C4-2B (cell line): ENCODE measurements around the gene MMP25.

Experiments used
- H3K27ac ChIP-seq: fragments of 450-650 bp; 2 replicates; pipeline ENCODE4 v1.5.1; 2017
- ZFX ChIP-seq: fragments of 450-650 bp; IDR thresholded peaks from 2 replicates; pipeline ENCODE4 v1.6.1; 2017
- TF ChIP-seq, protein P1 (sequence below): fragments of 450-650 bp; conservative IDR thresholded peaks from 2 replicates; pipeline ENCODE4 v1.5.1; 2017; ENCODE audit warnings: mild to moderate bottlenecking

MMP25 gene, protein sequence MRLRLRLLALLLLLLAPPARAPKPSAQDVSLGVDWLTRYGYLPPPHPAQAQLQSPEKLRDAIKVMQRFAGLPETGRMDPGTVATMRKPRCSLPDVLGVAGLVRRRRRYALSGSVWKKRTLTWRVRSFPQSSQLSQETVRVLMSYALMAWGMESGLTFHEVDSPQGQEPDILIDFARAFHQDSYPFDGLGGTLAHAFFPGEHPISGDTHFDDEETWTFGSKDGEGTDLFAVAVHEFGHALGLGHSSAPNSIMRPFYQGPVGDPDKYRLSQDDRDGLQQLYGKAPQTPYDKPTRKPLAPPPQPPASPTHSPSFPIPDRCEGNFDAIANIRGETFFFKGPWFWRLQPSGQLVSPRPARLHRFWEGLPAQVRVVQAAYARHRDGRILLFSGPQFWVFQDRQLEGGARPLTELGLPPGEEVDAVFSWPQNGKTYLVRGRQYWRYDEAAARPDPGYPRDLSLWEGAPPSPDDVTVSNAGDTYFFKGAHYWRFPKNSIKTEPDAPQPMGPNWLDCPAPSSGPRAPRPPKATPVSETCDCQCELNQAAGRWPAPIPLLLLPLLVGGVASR

DNA sequence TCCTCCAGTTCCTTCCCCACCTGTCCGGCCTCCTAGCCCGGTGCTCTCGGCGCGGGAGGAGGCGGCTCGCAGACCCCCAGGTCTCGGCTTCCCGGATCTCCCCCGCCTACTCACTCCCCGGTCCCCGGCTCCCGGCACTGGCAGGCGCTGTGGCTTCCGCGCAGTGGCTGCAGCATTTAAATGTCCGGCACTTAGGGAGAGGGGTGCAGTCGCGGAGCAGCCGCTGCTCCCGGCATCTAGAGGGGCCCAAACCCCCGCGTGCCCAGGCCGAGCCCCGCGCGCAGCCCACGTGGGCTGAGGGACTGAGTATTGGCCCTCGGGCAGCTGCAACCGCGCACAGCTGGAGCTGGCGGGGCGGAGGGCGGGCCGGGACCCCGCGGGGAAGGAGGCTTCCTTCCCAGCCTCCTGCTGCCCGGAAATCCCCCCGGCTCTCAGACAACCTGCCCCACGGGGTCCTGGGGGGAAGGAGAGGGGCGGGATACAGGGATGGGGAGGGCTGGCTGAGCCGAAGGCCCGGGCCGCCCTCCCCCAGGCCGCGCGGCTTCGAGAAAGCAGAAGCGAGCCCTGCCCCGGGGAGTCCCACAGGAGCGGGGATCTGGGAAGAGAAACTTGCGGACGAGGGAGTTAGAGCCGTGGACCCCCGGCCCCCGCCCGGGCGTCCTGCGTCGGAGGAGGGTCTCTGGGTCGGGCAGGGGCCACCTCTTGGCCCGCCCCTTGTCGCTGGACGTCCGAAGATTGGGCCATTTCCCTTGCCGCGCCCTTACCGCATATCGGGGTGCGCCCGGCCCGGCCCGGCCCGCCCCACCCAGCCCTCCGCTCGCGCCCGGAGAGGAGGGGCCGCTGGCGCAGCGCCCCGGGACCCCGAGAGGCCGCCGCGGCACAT is at the start of gene MMP25:
Gene MMP25 (plus strand): TSS at position 804 of the 883 bp plus-strand sequence. CDS start 357 bp downstream, outside the sequence.
- TF ChIP-seq ZFX: no peak
- TF ChIP-seq, protein P1, sequence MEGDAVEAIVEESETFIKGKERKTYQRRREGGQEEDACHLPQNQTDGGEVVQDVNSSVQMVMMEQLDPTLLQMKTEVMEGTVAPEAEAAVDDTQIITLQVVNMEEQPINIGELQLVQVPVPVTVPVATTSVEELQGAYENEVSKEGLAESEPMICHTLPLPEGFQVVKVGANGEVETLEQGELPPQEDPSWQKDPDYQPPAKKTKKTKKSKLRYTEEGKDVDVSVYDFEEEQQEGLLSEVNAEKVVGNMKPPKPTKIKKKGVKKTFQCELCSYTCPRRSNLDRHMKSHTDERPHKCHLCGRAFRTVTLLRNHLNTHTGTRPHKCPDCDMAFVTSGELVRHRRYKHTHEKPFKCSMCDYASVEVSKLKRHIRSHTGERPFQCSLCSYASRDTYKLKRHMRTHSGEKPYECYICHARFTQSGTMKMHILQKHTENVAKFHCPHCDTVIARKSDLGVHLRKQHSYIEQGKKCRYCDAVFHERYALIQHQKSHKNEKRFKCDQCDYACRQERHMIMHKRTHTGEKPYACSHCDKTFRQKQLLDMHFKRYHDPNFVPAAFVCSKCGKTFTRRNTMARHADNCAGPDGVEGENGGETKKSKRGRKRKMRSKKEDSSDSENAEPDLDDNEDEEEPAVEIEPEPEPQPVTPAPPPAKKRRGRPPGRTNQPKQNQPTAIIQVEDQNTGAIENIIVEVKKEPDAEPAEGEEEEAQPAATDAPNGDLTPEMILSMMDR: no peak
- H3K27ac ChIP-seq: peak within 1 kb of the TSS; percentile 29

DNA sequence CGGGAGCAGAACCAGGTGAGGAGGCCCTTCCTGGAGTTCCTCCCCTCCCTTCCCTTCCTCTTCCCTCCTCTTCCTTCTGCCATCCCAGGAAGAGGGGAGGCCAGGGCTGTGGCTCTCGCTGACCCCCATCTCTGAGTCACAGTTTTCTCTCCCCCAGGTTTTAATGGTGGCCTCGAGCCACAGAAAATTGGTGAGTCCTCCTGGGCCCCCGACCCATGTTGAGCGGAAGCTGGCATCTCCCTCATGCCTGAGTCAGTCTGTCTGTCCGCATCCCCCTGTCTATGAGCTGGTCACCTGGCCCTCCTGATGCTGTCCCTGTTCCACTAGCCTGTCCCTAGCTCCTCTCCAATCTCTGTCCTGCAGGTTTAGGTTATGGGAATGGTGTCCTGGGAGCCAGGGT is 46.4 kb upstream of the MMP25 start:
- no peak overlapping the region for H3K27ac ChIP-seq
- no peak for TF ChIP-seq ZFX
- TF ChIP-seq, protein P1: no peak

DNA sequence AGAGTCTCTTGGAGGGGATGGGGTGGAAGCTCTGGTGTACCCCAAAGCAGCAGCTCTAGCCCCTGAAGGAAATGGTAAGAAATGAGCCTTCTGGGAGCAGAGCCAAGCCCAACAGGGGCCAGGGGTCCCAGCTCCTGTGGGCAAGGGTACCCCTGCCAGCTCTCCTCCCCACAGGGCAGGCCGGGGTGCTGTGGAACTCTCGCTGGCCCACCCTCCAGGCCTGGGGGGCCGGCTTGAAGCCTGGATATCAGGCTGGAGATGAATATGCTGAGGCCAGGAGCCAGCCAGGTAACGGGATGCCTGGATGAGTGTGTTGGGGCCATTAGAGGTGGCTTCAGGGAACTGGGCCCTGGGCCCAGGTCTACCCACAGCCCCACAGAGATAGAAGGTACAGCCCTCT is 45.8 kb upstream of the MMP25 start:
- TF ChIP-seq, protein P1: no peak
- TF ChIP-seq ZFX: no peak
- no peak overlapping the region for H3K27ac ChIP-seq

DNA sequence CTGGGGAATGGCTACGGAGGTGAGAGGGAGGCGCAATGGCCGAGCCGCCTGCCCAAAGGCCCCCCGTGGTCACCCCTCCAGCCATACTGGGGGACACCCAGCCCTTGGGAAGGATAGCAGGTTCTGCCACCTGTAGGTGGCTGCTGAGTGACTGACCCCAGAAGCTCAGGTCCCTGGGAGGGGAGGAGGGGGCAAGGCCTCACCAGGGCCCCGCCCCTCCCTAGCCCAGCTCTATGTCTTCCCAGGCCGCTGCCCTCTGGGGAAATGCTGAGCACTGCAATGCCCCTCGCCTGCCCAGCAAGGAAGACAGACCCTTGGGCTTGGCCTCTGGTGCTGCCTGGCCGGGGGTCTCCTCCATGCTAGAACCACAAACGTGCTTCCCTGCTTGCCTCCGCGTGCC is 45.0 kb upstream of the MMP25 start:
- TF ChIP-seq, protein P1: no peak
- TF ChIP-seq ZFX: no peak
- H3K27ac ChIP-seq: no peak overlapping the region

DNA sequence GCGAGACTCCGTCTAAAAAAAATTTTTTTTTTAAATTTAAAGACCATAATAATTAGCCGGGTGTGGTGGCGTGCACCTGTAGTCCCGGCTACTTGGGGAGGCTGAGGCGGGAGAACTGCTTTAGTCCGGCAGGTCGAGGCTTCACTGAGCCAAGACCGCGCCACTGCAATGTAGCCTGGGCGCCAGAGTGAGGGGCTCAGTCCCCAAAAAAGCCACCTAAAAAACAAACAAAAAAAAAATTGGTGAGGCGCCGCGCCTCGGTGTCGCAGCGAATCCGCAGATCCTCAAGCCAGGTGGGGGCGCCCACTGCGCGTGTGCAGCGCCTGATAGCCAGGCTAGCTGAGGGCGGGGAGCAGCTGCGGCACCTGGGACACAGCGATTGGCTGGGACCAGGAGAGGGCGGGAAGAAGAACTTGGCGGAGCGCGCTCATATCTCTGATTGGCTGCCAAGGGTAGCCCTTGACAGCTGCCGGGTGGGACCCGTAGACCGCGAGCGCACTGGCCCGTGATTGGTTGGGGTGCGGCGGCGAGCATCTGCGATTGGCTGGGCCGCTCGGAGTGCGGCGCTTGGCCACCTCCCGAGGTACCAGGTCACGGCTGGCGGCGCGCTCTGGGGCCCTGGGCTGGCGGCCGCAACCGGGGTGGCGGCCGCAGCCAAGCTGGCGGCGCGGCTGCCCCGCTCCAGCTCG is 42.6 kb upstream of the MMP25 start:
- TF ChIP-seq, protein P1: peak; percentile 74
- TF ChIP-seq ZFX: no peak
- peak overlapping the region; percentile 50; the same call in 1 of the 2 replicates for H3K27ac ChIP-seq

DNA sequence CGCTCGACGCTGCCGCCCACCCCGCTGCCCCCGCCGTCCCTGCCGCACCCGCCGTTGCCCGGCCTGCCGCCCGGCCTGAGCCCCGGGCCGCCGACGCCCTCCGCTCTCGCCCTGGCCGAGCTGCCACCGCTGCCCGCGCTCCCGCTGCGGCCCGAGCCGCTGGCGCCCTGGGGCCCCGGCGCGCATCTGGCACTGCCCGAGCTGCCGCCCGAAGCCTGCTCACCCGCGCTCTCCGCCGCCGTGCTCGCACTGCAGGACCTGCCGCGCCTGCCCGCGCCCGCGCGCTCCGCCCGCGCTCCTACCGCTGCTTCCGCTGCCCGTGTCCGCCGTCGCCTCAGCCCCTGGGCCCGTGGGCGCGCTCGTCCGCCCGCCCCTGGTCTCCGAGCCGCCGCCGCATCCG is 42.0 kb upstream of the MMP25 start:
- TF ChIP-seq, protein P1: no peak
- peak; percentile 41; the same call in 1 of the 2 replicates for TF ChIP-seq ZFX
- H3K27ac ChIP-seq: peak overlapping the region; percentile 50; the same call in 1 of the 2 replicates
